GM12801 (cell line): ENCODE measurements around the gene AATK.

Source experiments
- CTCF ChIP-seq: IDR thresholded peaks from one replicate; pipeline ENCODE4 v1.5.1; 2011; ENCODE audit warnings: control low read depth; ENCODE audit not compliant: insufficient read length; ENCODE audit errors: extremely low read depth

Gene AATK

DNA sequence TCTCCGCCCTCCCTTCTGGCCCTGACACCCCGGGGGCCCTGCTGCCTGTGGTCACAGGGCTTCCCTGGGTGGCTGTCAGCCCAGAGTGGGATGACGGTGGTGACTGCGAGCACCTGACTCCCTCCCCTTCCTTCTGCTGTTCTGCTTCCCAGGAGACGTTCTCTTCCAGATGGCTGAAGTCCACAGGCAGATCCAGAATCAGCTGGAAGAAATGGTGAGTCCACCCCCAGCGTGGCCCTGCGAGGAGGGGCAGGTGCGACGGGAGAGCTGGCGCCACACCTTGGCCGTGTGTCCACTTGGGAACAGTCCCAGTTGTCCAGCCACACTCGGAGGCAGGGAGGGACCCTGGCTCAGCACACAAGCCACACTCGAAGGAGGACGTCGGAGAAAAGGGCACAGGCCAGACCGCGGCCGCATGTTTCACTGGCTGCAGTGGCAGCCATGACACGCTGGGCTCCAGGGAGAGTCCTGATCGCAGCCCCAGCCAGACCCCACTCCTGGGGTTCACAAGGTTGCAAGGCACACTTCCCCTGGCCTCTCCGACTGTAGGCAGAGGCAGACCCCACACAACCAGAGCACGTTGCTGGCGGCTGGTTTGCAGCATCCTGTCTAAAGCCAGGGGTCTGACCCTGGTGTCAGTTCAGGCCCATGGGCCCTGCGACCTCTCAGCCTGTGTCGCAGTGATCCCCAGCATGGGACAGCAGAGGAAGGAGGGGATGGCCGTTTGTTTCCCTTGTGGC lies 81.2 kb downstream of the AATK start:
- TF ChIP-seq CTCF, result no peak

DNA sequence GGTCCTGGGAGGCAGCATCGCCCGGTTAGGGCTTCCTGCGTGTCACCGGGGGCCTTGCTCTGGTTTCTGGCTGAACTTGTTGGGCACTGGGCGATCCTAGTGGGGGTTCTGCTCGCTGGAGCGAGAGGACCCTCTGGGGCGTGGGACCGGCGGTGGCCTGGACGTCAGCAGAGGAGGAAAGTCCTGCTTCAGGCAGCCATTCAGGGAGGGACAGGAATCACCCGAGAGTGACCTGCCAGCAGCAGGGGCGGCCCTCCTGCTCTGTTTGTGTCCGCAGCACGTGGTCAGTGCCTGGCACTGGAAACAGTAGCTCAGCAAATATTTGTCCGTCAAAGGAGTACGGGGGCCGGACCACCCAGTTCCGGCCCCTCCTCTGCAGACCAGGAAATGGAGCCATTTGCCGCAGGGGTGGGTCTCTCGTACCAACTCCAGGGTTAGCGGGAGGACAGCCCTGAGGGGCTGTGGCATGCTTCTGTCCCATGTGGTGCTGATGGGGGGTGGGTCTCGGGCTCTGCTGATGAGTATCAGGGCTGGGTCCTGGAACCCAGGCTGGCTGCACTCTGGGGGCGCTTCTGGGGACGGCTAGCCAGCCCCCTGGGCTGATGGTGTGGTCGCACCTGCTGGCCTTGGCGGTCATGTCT lies 82.8 kb downstream of the AATK start:
- no peak for TF ChIP-seq CTCF

- no peak for TF ChIP-seq CTCF
Measured at GRCh38 chr17:81082177-81083073, 83.6 kb downstream of the AATK start.

- TF ChIP-seq CTCF, result no peak
Measured at GRCh38 chr17:81081222-81082176, 84.5 kb downstream of the AATK start.

GRCh38 chr17:81080019-81080418 lies 86.0 kb downstream of the AATK start:
- no peak for TF ChIP-seq CTCF

GRCh38 chr17:81076141-81076679 lies 89.8 kb downstream of the AATK start:
- no peak for TF ChIP-seq CTCF
